Measurements from ENCODE around the gene CST7. TPM values are rescaled to one million over a fixed set of nuclear protein-coding genes. Genes with fewer than 3 reads are reported as not detected.
A peak's percentile ranks its signal among the peaks of the same experiment; 100 is the strongest.

The CST7 gene
- total RNA-seq, 4 donors from 2014 or later, result 4.2 to 4.7 (median 4.4) TPM; not detected in 1

GRCh38 chr20:24933266-24933908 lies 15.7 kb upstream of the CST7 start:
- no peaks in the 10 kb centered on the region for H3K36me3 ChIP-seq
- no peak overlapping the region for H3K27ac ChIP-seq
- no peaks in the 10 kb centered on the region for H3K27me3 ChIP-seq
- H3K4me3 ChIP-seq, result no peak overlapping the region
- H3K9me3 ChIP-seq, result no peaks in the 10 kb centered on the region
- peaks cover 0 to 9% (median 3%) of the 10 kb centered on the region in 4 donors for H3K4me1 ChIP-seq
- peak in 1 of 3 donors; percentile 29 for DNase-seq
- TF ChIP-seq, protein P1, sequence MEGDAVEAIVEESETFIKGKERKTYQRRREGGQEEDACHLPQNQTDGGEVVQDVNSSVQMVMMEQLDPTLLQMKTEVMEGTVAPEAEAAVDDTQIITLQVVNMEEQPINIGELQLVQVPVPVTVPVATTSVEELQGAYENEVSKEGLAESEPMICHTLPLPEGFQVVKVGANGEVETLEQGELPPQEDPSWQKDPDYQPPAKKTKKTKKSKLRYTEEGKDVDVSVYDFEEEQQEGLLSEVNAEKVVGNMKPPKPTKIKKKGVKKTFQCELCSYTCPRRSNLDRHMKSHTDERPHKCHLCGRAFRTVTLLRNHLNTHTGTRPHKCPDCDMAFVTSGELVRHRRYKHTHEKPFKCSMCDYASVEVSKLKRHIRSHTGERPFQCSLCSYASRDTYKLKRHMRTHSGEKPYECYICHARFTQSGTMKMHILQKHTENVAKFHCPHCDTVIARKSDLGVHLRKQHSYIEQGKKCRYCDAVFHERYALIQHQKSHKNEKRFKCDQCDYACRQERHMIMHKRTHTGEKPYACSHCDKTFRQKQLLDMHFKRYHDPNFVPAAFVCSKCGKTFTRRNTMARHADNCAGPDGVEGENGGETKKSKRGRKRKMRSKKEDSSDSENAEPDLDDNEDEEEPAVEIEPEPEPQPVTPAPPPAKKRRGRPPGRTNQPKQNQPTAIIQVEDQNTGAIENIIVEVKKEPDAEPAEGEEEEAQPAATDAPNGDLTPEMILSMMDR (IDR thresholded peaks at IDR 0.05), result no peak
- no peak for TF ChIP-seq POLR2A (IDR thresholded peaks at IDR 0.05)

DNA sequence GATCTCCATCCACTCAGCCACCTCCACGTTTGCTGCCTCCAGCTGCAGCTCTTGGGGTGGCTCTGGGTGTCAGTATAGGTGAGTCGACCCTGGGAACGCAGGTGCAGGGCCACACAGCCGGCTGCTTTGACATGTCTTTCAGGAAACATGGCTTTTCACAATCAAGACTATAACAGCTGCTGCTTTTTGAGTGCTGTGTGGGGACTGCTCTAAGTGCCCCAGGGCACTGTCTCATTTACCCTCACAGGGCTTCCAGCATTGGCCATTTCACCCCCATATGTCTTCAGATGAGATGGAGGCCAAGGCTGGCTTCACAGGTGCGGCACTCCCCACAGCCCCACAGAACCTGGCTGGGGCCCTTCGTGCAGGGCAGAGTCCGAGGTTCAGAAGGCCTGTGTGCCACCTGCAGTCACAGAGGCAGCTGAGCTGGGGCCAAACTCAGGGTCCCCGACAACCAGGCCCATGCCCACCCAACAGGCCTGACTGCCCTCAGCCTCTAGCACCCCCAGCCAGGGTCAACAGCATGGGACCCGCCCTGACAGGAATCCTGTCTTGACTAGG lies 14.9 kb upstream of the CST7 start:
- no peak for TF ChIP-seq POLR2A (IDR thresholded peaks at IDR 0.05)
- TF ChIP-seq, protein P1 (IDR thresholded peaks at IDR 0.05), result no peak
- Histone ChIP-seq H3K9me3 (no peaks in the 10 kb centered on the region), H3K27me3 (no peaks in the 10 kb centered on the region), H3K4me3 (no peak overlapping the region), H3K4me1 (peaks cover 0 to 9% (median 3%) of the 10 kb centered on the region in 4 donors), H3K27ac (peak overlapping the region in 1 of 4 donors; percentile 8), H3K36me3 (no peaks in the 10 kb centered on the region)
- peak in 2 of 3 donors; percentile 68 to 69 for DNase-seq

- Histone ChIP-seq H3K4me3 (no peak overlapping the region), H3K36me3 (no peaks in the 10 kb centered on the region), H3K27me3 (no peaks in the 10 kb centered on the region), H3K4me1 (peaks cover 0 to 9% (median 3%) of the 10 kb centered on the region in 4 donors), H3K9me3 (no peaks in the 10 kb centered on the region), H3K27ac (peak overlapping the region in 1 of 4 donors; percentile 8)
- no peak for DNase-seq
- TF ChIP-seq POLR2A (IDR thresholded peaks at IDR 0.05), result no peak
- TF ChIP-seq, protein P1 (IDR thresholded peaks at IDR 0.05), result no peak
These were observed 14.4 kb upstream of the CST7 start for GRCh38 chr20:24934716-24935115.

- H3K36me3 ChIP-seq, result no peaks in the 10 kb centered on the region
- DNase-seq, result no peak
- no peak overlapping the region for H3K4me3 ChIP-seq
- no peak overlapping the region for H3K27ac ChIP-seq
- no peaks in the 10 kb centered on the region for H3K27me3 ChIP-seq
- no peaks in the 10 kb centered on the region for H3K9me3 ChIP-seq
- H3K4me1 ChIP-seq, result peaks cover 0 to 9% (median 3%) of the 10 kb centered on the region in 4 donors
- no peak for TF ChIP-seq POLR2A (IDR thresholded peaks at IDR 0.05)
- TF ChIP-seq, protein P1 (IDR thresholded peaks at IDR 0.05), result no peak
These were observed 13.9 kb upstream of the CST7 start for GRCh38 chr20:24935140-24935539.

GRCh38 chr20:24935766-24936525 lies 13.1 kb upstream of the CST7 start:
- no peaks in the 10 kb centered on the region for H3K36me3 ChIP-seq
- no peaks in the 10 kb centered on the region for H3K27me3 ChIP-seq
- H3K4me3 ChIP-seq, result no peak overlapping the region
- H3K27ac ChIP-seq, result no peak overlapping the region
- peak in 1 of 3 donors; percentile 28 for DNase-seq
- no peaks in the 10 kb centered on the region for H3K9me3 ChIP-seq
- H3K4me1 ChIP-seq, result peaks cover 0 to 6% (median 3%) of the 10 kb centered on the region in 4 donors
- no peak for TF ChIP-seq POLR2A (IDR thresholded peaks at IDR 0.05)
- TF ChIP-seq, protein P1 (IDR thresholded peaks at IDR 0.05), result no peak
